ENCODE measurements around the gene ERLEC1. TPM values are rescaled to one million over a fixed set of nuclear protein-coding genes. Genes with fewer than 3 reads are reported as not detected.

ERLEC1 gene
- 168 and 198 TPM in 2 replicates for polyA plus RNA-seq

GRCh38 chr2:53786705-53787613 is at the start of gene ERLEC1, which contains the start of gene ASB3:
Gene ERLEC1, plus strand, starts transcription at chr2:53787044. Its CDS starts 167 bp downstream, at chr2:53787211.
Gene ASB3, minus strand, starts transcription at chr2:53786953. Its CDS starts 21,381 bp downstream, at chr2:53765572.

DNA sequence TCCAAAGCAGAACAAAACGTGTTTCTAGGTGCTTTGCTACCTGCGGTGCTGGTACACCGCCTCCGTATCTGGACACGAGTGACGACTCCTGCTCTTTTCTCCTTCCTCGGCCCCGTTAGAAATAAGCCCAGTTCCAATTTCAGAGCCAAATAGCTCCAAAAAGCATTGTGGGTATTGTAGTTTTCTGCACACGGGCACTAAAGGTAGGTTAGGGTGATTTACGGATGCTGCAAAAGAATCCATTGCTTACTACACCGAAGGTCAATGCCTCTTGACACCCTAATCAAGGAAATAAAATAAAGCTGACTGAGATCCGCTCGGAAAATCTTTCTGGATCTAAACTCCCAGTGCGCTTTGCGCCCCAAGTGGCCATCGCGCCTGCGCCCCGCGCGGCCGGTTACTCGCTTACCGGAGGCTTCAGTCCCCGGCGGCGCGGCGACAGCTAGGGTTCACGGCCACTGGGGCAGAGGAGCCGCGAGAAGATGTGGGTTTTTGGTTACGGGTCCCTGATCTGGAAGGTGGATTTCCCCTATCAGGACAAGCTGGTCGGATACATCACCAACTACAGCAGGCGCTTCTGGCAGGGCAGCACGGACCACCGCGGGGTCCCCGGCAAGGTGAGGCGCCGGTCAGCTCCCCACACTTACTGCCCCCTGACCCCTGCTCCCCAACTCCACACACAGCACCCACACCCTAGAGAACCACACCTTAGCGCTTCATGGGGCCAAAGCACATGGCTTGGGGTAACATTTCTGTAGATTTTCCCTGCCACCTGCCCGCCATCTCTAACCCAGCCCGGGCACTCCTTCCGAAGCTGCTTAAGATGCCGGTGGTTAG is 19.2 kb upstream of the ERLEC1 start, which contains the start of gene CHAC2:
TSS of gene CHAC2 (plus strand) at position 400 of the 837 bp plus-strand sequence. CDS start at position 483, 83 bp downstream.

DNA sequence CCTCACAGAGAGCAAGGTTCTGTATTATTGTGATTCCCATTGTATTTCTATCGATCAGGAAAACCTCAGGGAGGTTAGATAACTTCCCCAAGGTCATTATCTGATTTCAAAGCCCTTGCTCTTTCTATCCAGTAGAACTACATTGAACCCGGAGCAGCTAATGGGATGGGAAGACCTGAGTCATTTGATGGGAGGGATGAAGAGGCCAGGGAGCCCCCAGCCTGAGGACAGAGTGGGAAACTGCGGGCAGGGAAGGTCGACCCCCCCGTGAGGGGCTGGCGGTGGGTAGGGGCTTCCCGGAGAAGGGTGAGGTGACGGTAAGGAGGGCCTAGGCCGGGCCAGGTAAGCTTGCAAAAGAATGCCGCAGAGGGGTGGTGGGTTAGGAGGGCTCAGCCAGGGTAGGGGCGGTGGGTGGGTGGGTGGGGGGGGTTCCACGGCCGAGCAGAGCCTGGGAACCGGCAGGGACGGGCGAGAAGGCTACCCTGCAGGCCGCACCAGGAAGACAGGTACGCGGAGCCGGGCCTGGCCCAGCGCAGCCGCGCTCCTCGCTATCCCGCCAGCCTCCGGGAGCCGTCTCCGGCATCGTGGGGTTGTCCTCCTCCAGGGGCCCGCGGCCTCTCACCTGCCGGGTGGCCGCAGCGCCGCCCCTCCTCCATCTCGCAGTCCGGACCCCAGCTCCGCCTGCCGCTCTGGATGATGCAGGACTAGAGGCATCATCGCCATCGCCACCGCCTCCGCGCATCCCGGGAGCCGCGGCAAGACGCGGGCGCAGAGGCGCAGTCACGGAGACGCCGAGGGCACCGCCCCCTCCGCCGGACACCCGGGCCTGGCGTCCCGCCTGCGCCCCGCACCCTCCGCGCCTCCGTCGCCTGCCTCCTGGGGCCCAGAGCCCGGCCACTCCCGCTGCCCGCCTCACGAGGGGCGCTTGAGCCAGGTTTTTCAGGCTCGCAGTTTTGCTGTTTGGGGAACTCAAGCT is 72.7 kb downstream of the ERLEC1 start, which contains the start of gene GPR75:
TSS of gene GPR75 (minus strand) at position 762 of the 976 bp plus-strand sequence. CDS start 5,211 bp downstream, outside the sequence.

Other genes starting within 250 kb of the ERLEC1 start
- 6.1 and 14.2 TPM in 2 replicates for gene CHAC2, start 19.2 kb upstream of the ERLEC1 start, polyA plus RNA-seq
- 40.3 and 48.4 TPM in 2 replicates for gene ASB3, start 91 bp upstream of the ERLEC1 start, polyA plus RNA-seq
- 1.1 and 1.5 TPM in 2 replicates for gene GPR75, start 72.9 kb downstream of the ERLEC1 start, polyA plus RNA-seq
- gene PSME4, start 183.9 kb downstream of the ERLEC1 start, polyA plus RNA-seq: 9.7 and 11.4 TPM in 2 replicates

Measured in Purkinje cell (primary cell).